ENCODE results near the gene GRK5. TPM values are rescaled to one million over a fixed set of nuclear protein-coding genes. Genes with fewer than 3 reads are reported as not detected.

The GRK5 gene
- total RNA-seq = 10 to 100 TPM in 2 of 4 donors, 1 to 10 TPM in 2; 5.4 to 13.0 (median 10.6) TPM

DNA sequence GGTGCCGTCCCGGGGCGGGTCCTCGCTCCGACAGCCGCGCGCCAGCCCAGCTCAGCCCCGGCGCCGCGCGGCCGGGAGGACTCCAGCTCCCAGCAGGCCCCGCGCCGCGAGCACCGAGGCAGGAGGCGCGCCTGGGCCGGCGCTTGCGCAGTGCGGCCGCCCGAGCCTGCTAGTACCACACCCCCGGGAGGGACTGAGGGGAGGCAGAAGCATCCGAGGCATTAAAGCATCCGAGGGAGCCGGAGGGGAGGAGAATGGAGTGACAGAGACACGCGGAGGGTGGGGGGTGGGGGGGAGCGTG lies at the start of gene GRK5:
Gene GRK5 (plus strand): TSS at position 206 of the 301 bp plus-strand sequence. CDS start 347 bp downstream, outside the sequence.
- DNase-seq (ENCODE audit: low spot score in 2 of 2) = peak; percentile 92 to 98
- peak within 1 kb of the TSS; percentile 84 for H3K4me3 ChIP-seq (ENCODE audit: low read depth, poor library complexity, severe bottlenecking)
- intact Hi-C loops (cut with DNase I; ENCODE audit: low total_unique reads) = loop anchor here (10.0 kb wide), 2 partner anchors 207 to 237 kb away; no protein-coding TSS in a partner anchor
- TF ChIP-seq, protein P1, sequence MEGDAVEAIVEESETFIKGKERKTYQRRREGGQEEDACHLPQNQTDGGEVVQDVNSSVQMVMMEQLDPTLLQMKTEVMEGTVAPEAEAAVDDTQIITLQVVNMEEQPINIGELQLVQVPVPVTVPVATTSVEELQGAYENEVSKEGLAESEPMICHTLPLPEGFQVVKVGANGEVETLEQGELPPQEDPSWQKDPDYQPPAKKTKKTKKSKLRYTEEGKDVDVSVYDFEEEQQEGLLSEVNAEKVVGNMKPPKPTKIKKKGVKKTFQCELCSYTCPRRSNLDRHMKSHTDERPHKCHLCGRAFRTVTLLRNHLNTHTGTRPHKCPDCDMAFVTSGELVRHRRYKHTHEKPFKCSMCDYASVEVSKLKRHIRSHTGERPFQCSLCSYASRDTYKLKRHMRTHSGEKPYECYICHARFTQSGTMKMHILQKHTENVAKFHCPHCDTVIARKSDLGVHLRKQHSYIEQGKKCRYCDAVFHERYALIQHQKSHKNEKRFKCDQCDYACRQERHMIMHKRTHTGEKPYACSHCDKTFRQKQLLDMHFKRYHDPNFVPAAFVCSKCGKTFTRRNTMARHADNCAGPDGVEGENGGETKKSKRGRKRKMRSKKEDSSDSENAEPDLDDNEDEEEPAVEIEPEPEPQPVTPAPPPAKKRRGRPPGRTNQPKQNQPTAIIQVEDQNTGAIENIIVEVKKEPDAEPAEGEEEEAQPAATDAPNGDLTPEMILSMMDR (IDR thresholded peaks at IDR 0.05) = no peak
- 0% methylated on average over 1 to 4 of the region's 34 CpGs for WGBS, 2 donors

DNA sequence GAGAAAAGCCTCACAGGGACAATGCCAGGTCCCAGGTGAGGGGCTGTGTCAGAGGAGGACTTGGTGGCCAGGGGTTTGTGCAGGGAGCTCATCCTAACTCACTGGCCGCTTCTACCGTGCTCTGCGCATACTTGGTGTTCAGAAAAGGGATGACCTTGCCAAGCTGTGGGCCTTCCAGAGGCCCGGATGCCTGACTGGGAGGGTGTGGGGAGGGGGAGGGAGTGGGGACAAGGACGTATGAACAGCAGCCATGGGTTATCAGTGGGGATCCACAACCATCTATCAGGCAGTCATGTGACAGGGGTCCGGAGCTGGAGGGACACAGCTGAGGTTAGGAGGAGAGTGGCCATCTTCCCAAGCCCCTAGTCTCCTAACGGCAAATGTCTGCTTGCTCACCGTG lies 48.0 kb upstream of the GRK5 start:
- intact Hi-C loops (cut with DNase I; ENCODE audit: low total_unique reads) = no loop called here
- TF ChIP-seq, protein P1 (IDR thresholded peaks at IDR 0.05) = no peak
- no peak for TF ChIP-seq POLR2A (IDR thresholded peaks at IDR 0.05)
- WGBS, 2 donors = 80 to 93% methylated on average over 8 of the region's 8 CpGs
- DNase-seq (ENCODE audit: low spot score in 2 of 2) = no peak
- H3K4me3 ChIP-seq (ENCODE audit: low read depth, poor library complexity, severe bottlenecking) = no peak overlapping the region

DNA sequence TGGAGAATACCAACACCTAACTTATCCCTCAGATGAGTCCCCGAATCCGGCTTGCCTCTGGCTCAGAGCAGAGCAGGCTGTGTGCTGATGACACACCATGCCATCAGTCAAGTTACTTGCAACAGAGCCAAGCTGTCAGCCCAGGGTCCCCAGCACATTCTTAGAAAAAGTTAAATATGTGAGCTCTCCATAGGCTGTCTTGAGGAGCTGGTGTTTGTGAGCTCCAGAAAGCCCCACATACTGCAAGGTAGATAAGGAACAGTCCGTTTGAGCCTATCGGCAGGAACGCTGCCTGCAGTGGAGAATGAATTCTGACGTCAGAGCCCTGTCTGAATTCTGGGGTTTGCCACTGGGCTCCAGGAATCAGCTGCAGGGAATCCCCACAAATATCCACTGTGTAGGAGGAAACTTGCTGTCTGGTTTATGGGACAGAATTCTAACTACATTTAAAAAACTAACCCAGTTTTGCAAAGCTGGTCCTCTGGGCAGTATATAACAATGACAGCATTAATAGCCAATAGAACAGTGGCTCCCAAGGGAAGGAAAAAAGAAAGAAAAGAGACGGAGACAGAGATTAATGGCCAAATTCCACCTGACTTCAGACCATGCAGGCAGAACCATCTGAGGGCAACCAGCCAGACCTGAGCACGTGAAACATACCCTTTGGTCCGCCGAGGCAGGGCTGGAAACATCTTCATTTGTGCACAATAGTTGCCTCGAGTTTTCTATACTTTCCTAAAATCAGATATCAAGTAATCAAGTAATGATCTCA lies 45.5 kb upstream of the GRK5 start:
- intact Hi-C loops (cut with DNase I; ENCODE audit: low total_unique reads) = no loop called here
- DNase-seq (ENCODE audit: low spot score in 2 of 2) = peak in 1 of 2 donors; percentile 50
- no peak overlapping the region for H3K4me3 ChIP-seq (ENCODE audit: low read depth, poor library complexity, severe bottlenecking)
- TF ChIP-seq, protein P1 (IDR thresholded peaks at IDR 0.05) = no peak
- no peak for TF ChIP-seq POLR2A (IDR thresholded peaks at IDR 0.05)
- WGBS, 2 donors = 61 to 73% methylated on average over 11 of the region's 11 CpGs

DNA sequence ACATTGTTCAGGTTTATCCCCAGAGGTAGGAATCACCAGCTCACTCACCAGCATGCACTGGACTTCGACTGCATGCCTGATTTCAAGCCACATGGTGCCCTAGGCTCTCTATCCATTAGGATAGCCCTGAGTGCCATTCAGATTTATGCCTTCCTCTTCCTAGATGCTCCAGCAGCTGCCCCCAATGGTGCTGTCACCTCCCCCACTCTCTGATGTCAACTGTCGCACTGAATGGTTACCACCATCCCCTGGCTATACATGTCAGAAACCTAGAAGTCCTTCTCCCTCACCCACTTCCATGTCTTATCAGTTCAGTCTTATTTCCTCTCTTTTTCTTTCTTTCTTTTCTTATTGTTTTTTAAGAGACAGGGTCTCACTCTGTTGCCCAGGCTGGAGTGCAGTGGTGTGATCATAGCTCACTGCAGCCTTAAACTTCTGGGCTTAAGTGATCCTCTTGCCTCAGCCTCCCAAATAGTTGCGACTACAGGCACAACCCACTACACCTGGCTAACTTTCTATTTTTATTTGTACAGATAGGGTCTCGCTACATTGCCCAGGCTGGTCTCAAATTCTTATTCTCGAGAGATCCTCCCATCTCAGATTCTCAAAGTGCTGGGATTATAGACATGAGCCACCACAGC lies 44.8 kb upstream of the GRK5 start:
- intact Hi-C loops (cut with DNase I; ENCODE audit: low total_unique reads) = no loop called here
- 95 to 96% methylated on average over 5 of the region's 5 CpGs for WGBS, 2 donors
- DNase-seq (ENCODE audit: low spot score in 2 of 2) = no peak
- no peak overlapping the region for H3K4me3 ChIP-seq (ENCODE audit: low read depth, poor library complexity, severe bottlenecking)
- TF ChIP-seq, protein P1 (IDR thresholded peaks at IDR 0.05) = no peak
- no peak for TF ChIP-seq POLR2A (IDR thresholded peaks at IDR 0.05)

DNA sequence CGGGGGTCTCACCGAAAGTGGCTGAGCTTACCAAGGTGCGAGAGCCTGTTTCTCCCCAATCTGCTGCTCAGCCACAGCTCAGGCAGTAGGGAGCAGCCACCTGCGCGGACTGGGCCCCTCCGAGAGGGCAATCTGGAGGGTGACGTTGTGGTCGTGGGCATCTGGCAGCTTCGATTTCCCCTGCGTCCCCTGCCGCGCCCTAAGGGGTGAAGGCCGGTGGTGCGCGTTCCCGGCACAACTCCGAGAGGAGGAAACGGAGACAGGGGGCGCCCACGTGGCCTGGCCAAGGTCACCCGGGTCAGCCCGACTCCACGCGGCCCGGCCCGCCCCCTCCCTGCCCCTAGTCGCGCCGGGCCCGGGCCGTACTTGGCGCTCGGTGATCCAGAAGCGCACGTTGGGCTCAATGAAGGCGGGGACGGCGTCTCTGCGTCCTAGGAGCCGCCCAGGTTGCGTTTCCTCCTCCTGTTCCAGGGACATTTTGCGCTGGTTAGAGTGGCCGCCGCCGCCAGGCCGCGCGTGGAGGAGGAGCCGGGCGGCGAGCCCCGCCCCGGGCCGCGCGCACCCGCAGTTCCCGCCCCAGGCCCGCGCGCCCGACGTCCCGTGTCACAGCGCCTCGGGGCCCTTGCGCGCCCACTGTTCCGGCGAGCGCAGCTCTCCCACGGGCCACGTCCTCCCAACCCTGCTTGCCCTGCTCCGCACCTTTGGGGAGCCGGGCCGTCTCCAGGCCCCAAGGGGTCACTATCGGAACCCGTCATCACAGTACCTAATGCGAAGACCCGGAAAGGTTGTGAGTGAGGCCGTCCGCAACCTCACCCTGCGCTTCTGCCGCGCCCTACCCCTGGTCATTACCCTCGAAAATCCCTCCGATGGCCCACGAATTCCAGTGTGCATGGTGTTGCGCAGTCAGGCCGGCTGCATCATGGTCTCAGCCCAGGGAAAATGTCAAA lies 41.9 kb upstream of the GRK5 start, which contains the start of gene SFXN4:
Gene SFXN4 (minus strand): TSS at position 544 of the 947 bp plus-strand sequence. CDS start 67 bp downstream, at position 477.
- 0 to 3% methylated on average over 37 to 40 of the region's 90 CpGs for WGBS, 2 donors
- H3K4me3 ChIP-seq (ENCODE audit: low read depth, poor library complexity, severe bottlenecking) = peak within 1 kb of the TSS; percentile 87
- TF ChIP-seq, protein P1 (IDR thresholded peaks at IDR 0.05) = no peak
- no peak for TF ChIP-seq POLR2A (IDR thresholded peaks at IDR 0.05)
- intact Hi-C loops (cut with DNase I; ENCODE audit: low total_unique reads) = no loop called here
- peak; percentile 55 to 94 for DNase-seq (ENCODE audit: low spot score in 2 of 2)

All from lower leg skin (tissue), 4 donors.